ENCODE data around the gene ZDHHC13.

- no peak for TF ChIP-seq TAF1 (IDR thresholded peaks at IDR 0.05; ENCODE audit: low read depth, low read length)
- TF ChIP-seq POLR2A (IDR thresholded peaks at IDR 0.05; ENCODE audit: low read depth, low read length): no peak
Observed at GRCh38 chr11:19196432-19196831, 79.5 kb downstream of the ZDHHC13 start.
